Sigmoid colon (tissue), 7 donors: ENCODE data around the gene BEST3. TPM values are rescaled to one million over a fixed set of nuclear protein-coding genes. Genes with fewer than 3 reads are reported as not detected.

Experiments used
- DNase-seq: peaks from one replicate; pipeline ENCODE4 v3.0.0-alpha.2; 2019
- H3K27ac ChIP-seq, 4 donors: fragments of 200-600 bp; sonication (generic); one replicate each; pipeline ENCODE4 v1.5.1; 2016 to 2019; ENCODE audit warnings: mild to moderate bottlenecking in 1 of 4
- H3K27me3 ChIP-seq, 3 donors: fragments of 200-600 bp; sonication (generic); one replicate each; pipeline ENCODE4 v1.5.1; 2019; ENCODE audit warnings: mild to moderate bottlenecking in 1 of 3
- H3K36me3 ChIP-seq, 4 donors: fragments of 200-600 bp; sonication (generic); one replicate each; pipeline ENCODE4 v1.5.1; 2016 to 2019
- H3K4me1 ChIP-seq, 4 donors: fragments of 200-600 bp; sonication (generic); one replicate each; pipeline ENCODE4 v1.5.1; 2017 to 2019
- H3K4me3 ChIP-seq, 4 donors: fragments of 200-600 bp; sonication (generic); one replicate each; pipeline ENCODE4 v1.5.1; 2017 to 2019; ENCODE audit warnings: mild to moderate bottlenecking in 2 of 4, moderate library complexity in 1 of 4
- H3K9me3 ChIP-seq, 4 donors: fragments of 200-600 bp in 3 of 4; sonication (generic) in 3 of 4; one replicate each; pipeline versions ENCODE4 v1.5.1 to v1.6.1; 2013 to 2019
- EP300 ChIP-seq, 4 donors: sonication (generic); formaldehyde crosslinking; IDR thresholded peaks; one replicate each; pipeline ENCODE4 v1.6.1; 2017; ENCODE audit warnings: antibody characterized with exemption in 4 of 4
- POLR2A ChIP-seq, 2 donors: fragments of 450-650 bp; IDR thresholded peaks; one replicate each; pipeline ENCODE4 v1.6.1; 2016; ENCODE audit warnings: antibody characterized with exemption in 2 of 2, mild to moderate bottlenecking in 2 of 2, moderate library complexity in 2 of 2
- POLR2AphosphoS5 ChIP-seq, 4 donors: sonication (generic); formaldehyde crosslinking; IDR thresholded peaks; one replicate each; pipeline ENCODE4 v1.6.1; 2017; ENCODE audit warnings: antibody characterized with exemption in 4 of 4
- WGBS, 2 donors: extraction: QIAGEN DNeasy Blood & Tissue Kit; methylation state at CpG; one replicate each; pipeline ENCODE4 v1.1.7; 2013; 5-methylcytosine and 5-hydroxymethylcytosine counted together
- intact Hi-C: fragments of 100-400 bp; cut with DNase I; formaldehyde crosslinking; loops from one replicate; pipeline ENCODE4 v1.15.1; 2023
- polyA plus RNA-seq, 3 donors: library from polyadenylated mRNA; stranded (reverse); fragments of 200-250 nt; gene quantifications; one replicate each; pipeline ENCODE4 v1.2.3, GENCODE V29; 2013
- total RNA-seq, 4 donors: library from RNA; depleted of rRNA; stranded (reverse); fragments of >200 nt; gene quantifications; one replicate each; pipeline ENCODE4 v1.1.0, GENCODE V29; 2016
- TF ChIP-seq, protein P1 (sequence below), 4 experiments: fragments of 450-650 bp in 3 of 4; fragments of 200-600 bp in 1 of 4; IDR thresholded peaks; one replicate each; pipeline ENCODE4 v1.5.1; 2016 to 2019; ENCODE audit warnings: antibody characterized with exemption in 4 of 4, mild to moderate bottlenecking in 3 of 4, moderate library complexity in 2 of 4
- donor health status: healthy with polysubstance abuse.
- donor health status: Bipolar disorder and iron deficiency.
- donor health status: healthy.

The BEST3 gene
- total and polyA plus RNA-seq, 7 donors, result not detected

DNA sequence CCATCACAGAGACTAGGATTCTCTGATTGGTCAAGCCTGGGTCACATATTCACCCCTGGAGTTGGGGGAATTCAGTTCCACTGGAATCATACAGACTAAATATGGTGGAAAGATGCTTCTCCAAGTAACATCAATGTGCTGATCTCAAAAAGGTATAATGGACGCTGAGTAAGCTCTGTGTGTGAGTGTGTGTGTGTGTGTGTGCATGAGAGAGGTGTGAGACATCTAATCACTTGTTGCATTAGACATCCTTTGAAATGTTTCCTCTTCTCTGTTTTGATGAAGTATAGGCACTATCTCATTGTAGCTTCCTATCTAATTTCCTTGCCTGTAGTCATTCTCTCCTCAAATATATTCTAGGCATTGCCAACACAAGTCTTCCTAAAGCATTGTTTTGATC, 34.5 kb upstream of the BEST3 start:
- no peak for DNase-seq
- Histone ChIP-seq H3K36me3 (no peaks in the 10 kb centered on the region), H3K27me3 (no peaks in the 10 kb centered on the region), H3K9me3 (no peaks in the 10 kb centered on the region), H3K4me3 (no peak overlapping the region), H3K27ac (no peak overlapping the region), H3K4me1 (peaks cover 0 to 4% (median 0%) of the 10 kb centered on the region in 4 donors)
- intact Hi-C loops, result no loop called here
- TF ChIP-seq, protein P1, sequence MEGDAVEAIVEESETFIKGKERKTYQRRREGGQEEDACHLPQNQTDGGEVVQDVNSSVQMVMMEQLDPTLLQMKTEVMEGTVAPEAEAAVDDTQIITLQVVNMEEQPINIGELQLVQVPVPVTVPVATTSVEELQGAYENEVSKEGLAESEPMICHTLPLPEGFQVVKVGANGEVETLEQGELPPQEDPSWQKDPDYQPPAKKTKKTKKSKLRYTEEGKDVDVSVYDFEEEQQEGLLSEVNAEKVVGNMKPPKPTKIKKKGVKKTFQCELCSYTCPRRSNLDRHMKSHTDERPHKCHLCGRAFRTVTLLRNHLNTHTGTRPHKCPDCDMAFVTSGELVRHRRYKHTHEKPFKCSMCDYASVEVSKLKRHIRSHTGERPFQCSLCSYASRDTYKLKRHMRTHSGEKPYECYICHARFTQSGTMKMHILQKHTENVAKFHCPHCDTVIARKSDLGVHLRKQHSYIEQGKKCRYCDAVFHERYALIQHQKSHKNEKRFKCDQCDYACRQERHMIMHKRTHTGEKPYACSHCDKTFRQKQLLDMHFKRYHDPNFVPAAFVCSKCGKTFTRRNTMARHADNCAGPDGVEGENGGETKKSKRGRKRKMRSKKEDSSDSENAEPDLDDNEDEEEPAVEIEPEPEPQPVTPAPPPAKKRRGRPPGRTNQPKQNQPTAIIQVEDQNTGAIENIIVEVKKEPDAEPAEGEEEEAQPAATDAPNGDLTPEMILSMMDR (IDR thresholded peaks at IDR 0.05), result no peak
- TF ChIP-seq POLR2AphosphoS5 (IDR thresholded peaks at IDR 0.05) (no peak), POLR2A (IDR thresholded peaks at IDR 0.05) (no peak), EP300 (IDR thresholded peaks at IDR 0.05) (no peak)
- WGBS, 2 donors, result 77 to 82% methylated on average over 1 of the region's 1 CpG

DNA sequence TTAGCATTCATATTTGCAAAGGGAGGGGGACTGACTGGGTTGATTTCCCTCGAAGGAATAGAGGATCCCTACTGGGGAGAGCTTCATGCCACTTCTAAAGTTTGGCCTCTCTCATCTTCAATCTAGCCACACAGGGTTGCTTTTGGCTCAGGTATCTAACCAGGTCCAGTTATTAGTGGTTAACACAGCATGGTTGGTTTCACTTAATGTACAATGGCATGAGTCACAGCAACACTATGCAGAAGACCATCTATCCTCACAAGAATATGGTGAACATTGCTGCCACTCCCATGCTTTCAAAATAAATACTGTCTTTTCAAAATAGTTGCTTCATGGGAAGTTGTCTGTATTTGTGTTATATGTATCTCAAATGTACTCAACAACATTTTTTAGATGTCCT, 33.0 kb upstream of the BEST3 start:
- TF ChIP-seq EP300 (IDR thresholded peaks at IDR 0.05), result no peak
- 33 to 70% methylated on average over 1 of the region's 1 CpG for WGBS, 2 donors
- Histone ChIP-seq H3K36me3 (no peaks in the 10 kb centered on the region), H3K4me1 (no peaks in the 10 kb centered on the region), H3K27ac (no peak overlapping the region), H3K9me3 (no peaks in the 10 kb centered on the region), H3K27me3 (no peaks in the 10 kb centered on the region), H3K4me3 (no peak overlapping the region)
- DNase-seq, result no peak
- intact Hi-C loops, result no loop called here

DNA sequence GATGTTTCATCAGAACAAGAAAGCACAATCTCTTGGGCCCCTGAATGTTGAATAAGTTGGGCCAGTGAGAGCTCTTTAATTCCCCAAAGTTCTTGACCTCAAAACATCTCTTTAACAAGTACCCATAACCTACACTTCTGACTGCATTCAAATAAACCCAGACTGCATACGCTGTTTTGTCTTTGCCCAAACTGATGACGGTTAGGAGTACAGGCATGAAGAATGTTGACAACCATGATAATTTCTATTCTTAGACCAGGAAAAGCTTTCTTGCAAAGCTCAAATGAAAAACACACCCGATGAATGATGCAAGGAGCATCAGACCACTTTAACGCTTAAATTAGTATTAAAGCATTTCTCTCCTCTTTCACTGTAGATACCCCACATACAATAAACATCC, 27.8 kb upstream of the BEST3 start:
- Histone ChIP-seq H3K36me3 (no peaks in the 10 kb centered on the region), H3K4me1 (no peaks in the 10 kb centered on the region), H3K4me3 (no peak overlapping the region), H3K27me3 (no peaks in the 10 kb centered on the region), H3K27ac (no peak overlapping the region), H3K9me3 (no peaks in the 10 kb centered on the region)
- TF ChIP-seq EP300 (IDR thresholded peaks at IDR 0.05) (no peak), POLR2A (IDR thresholded peaks at IDR 0.05) (no peak), POLR2AphosphoS5 (IDR thresholded peaks at IDR 0.05) (no peak)
- TF ChIP-seq, protein P1 (IDR thresholded peaks at IDR 0.05), result no peak
- no peak for DNase-seq
- intact Hi-C loops, result no loop called here
- 92 to 95% methylated on average over 4 of the region's 4 CpGs for WGBS, 2 donors

DNA sequence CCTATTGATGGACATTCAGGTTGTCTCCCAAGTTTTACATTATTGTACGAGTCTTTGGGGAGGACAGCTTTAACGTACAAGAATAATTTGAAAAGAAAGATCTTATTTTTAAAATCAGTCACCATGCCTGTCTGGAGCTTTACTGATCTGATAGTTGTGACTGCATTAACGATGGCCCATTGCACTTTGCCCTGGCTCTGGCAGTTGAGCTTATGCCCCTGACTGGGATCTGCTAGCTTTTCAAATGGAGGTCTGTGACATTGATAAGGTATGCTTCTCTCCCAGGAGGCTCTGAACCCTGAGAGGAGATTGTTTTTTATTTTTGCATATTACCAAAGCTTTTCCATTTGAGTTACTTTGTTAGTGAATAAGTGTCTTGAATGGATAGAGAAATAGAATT, 21.6 kb upstream of the BEST3 start:
- DNase-seq, result no peak
- Histone ChIP-seq H3K36me3 (no peaks in the 10 kb centered on the region), H3K27me3 (peaks cover 0 to 3% (median 0%) of the 10 kb centered on the region in 3 donors), H3K4me1 (no peaks in the 10 kb centered on the region), H3K9me3 (no peaks in the 10 kb centered on the region), H3K4me3 (no peak overlapping the region), H3K27ac (no peak overlapping the region)
- 68 to 76% methylated on average over 3 of the region's 3 CpGs for WGBS, 2 donors
- no peak for TF ChIP-seq EP300 (IDR thresholded peaks at IDR 0.05)
- TF ChIP-seq, protein P1 (IDR thresholded peaks at IDR 0.05), result no peak
- TF ChIP-seq POLR2AphosphoS5 (IDR thresholded peaks at IDR 0.05), result no peak
- TF ChIP-seq POLR2A (IDR thresholded peaks at IDR 0.05), result no peak
- intact Hi-C loops, result no loop called here

DNA sequence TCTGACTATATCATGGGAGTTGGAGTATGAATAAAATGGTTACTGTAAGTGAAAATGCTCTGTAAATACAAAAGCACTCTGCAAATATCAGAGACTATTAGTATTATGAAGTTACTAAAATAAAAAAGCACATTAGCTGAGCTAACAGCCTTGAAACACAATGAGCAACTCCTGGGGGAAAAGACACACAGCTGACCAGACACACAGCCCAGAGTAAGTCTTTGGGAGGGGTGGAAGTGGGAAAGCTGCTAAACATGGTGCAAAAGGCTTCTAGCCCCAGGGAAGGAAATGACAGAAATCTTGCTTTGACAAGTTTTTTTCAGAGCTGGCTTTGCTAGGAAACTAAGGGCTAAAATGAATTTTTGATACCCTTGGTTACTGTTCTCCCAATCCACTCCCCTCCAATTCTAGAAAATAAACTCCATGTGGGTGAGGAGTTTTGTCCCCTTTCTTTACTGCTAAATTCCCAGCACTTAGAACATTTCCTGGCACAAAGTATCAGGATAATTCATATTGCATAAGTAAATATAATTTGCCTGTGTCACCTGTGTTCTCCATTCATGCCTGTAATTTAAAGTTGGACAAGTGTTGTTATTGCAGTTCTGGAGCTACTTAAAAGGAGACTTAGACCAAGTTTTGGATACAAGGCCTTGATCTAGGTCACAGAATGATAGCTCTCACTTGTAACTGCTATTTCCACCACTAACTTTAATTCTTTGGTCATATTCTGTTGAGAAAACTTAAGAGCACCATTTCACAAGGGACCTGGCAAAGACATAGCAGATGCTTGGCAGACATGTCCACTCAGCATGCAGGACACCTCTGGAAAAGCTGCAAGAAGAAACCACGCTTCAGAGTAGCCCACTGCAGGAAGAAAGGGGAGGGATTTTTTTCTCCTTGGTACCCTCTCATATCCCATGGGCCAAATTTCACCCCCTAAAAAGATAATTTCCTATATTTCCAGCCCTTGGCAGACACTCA, 20.5 kb upstream of the BEST3 start:
- TF ChIP-seq, protein P1 (IDR thresholded peaks at IDR 0.05), result no peak
- TF ChIP-seq POLR2AphosphoS5 (IDR thresholded peaks at IDR 0.05) (no peak), POLR2A (IDR thresholded peaks at IDR 0.05) (no peak), EP300 (IDR thresholded peaks at IDR 0.05) (no peak)
- no peaks in the 10 kb centered on the region for H3K36me3 ChIP-seq
- H3K27ac ChIP-seq, result no peak overlapping the region
- H3K4me1 ChIP-seq, result no peaks in the 10 kb centered on the region
- intact Hi-C loops, result no loop called here
- peaks cover 0 to 3% (median 0%) of the 10 kb centered on the region in 3 donors for H3K27me3 ChIP-seq
- WGBS, 2 donors, result 22 to 79% methylated on average over 1 of the region's 1 CpG
- no peak for DNase-seq
- H3K4me3 ChIP-seq, result no peak overlapping the region
- H3K9me3 ChIP-seq, result no peaks in the 10 kb centered on the region
